Progenitor cell of endocrine pancreas (in vitro differentiated cells): ENCODE data around the gene DMPK. TPM values are rescaled to one million over a fixed set of nuclear protein-coding genes. Genes with fewer than 3 reads are reported as not detected.

Source experiments
- DNase-seq: peaks from one replicate; pipeline ENCODE4 v3.0.0; 2021; ENCODE audit warnings: low spot score; ENCODE audit not compliant: unreplicated experiment
- H3K27ac Mint-ChIP-seq: 2 replicates; pipeline ENCODE4 v1.8.0; 2021; ENCODE audit warnings: mild to moderate bottlenecking, moderate library complexity, mixed read lengths
- H3K27me3 Mint-ChIP-seq: 2 replicates; pipeline ENCODE4 v1.8.0; 2021; ENCODE audit warnings: mixed read lengths
- H3K36me3 Mint-ChIP-seq: 2 replicates; pipeline ENCODE4 v1.8.0; 2022; ENCODE audit warnings: mixed read lengths; ENCODE audit not compliant: insufficient read depth
- H3K4me1 Mint-ChIP-seq: 2 replicates; pipeline ENCODE4 v1.8.0; 2021; ENCODE audit warnings: low read depth, mixed read lengths
- H3K4me3 Mint-ChIP-seq: 2 replicates; pipeline ENCODE4 v1.8.0; 2021; ENCODE audit warnings: low read depth, mild to moderate bottlenecking, moderate library complexity, mixed read lengths
- H3K9me3 Mint-ChIP-seq: 2 replicates; pipeline ENCODE4 v1.8.0; 2021; ENCODE audit warnings: low read depth, mixed read lengths
- total RNA-seq: library from RNA; stranded (reverse); gene quantifications from 2 replicates; pipeline ENCODE4 v1.2.1, GENCODE V29; 2021
- TF ChIP-seq, protein P1 (sequence below): fragments of 200-600 bp; sonication (generic); IDR thresholded peaks from one replicate; pipeline ENCODE4 v1.5.0; 2021; ENCODE audit warnings: antibody characterized with exemption, mild to moderate bottlenecking; ENCODE audit not compliant: unreplicated experiment

The DMPK gene
- total RNA-seq, 1 donor from 2014 or later, result 122 TPM

DNA sequence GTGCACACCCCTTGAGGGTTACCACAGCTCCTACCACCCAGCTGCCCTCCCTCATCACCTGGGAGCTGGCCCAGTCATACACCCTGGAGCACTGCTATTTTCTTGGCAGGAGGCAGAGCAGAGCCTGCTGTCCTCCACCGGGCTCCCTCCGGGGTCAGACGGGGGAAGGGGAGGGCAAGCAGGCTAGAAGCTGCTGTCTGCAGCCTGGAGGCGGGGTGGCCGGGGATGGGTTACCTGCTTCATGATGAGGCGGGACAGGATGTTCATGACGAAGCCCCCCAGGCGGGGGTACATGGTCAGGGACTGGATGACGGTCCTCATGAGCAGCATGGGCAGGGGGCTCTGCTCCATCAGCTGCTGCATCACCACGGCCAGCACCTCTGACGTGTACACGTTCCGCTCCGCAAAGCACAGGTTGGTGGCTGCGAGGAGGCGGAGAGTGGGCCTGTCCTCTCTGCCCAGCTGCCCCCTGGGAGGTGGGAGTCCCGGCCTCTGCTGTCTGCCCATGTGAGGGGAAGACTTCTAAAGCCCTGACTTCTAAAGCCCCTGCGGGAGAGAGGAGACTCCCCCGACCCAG, 35.5 kb upstream of the DMPK start:
- H3K9me3 Mint-ChIP-seq, result no peaks in the 10 kb centered on the region
- H3K27ac Mint-ChIP-seq, result no peak overlapping the region
- peaks cover 3% of the 10 kb centered on the region for H3K27me3 Mint-ChIP-seq
- no peak for DNase-seq
- peaks cover 2% of the 10 kb centered on the region for H3K4me1 Mint-ChIP-seq
- H3K36me3 Mint-ChIP-seq, result peaks cover 3% of the 10 kb centered on the region
- TF ChIP-seq, protein P1, sequence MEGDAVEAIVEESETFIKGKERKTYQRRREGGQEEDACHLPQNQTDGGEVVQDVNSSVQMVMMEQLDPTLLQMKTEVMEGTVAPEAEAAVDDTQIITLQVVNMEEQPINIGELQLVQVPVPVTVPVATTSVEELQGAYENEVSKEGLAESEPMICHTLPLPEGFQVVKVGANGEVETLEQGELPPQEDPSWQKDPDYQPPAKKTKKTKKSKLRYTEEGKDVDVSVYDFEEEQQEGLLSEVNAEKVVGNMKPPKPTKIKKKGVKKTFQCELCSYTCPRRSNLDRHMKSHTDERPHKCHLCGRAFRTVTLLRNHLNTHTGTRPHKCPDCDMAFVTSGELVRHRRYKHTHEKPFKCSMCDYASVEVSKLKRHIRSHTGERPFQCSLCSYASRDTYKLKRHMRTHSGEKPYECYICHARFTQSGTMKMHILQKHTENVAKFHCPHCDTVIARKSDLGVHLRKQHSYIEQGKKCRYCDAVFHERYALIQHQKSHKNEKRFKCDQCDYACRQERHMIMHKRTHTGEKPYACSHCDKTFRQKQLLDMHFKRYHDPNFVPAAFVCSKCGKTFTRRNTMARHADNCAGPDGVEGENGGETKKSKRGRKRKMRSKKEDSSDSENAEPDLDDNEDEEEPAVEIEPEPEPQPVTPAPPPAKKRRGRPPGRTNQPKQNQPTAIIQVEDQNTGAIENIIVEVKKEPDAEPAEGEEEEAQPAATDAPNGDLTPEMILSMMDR, result no peak
- H3K4me3 Mint-ChIP-seq, result no peak overlapping the region

DNA sequence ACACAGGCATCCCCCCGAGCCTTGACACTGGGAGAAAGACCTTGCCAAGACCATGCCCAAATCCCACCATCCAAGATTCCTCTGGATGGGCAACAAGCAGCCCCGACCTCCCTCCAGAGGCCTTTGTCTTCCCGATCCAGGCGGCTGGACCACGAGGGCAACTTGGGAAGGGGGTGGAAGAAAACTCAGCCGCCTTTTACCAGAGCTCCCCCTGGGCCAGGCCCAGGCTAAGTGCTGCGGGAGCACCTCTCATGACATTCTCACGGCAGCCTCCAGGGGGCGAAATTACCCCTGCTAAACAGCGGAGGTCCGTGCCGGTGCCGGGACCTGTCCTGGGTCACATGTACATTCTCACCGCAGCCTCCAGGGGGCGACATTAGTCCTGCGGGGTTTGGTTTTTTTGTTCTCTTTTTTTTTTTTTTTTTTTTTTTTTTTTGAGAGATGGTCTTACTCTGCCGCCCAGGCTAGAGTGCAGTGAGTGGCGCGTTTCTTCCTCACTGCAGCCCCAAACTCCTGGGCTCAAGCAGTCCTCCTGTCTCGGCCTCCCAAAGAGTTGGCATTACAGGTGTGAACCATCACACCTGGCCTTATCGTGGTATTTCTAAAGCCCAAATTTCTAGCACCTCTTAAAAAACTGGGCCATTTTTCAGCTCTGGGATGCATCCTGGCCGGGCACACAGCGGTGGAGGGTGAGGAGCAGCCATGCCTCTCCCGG, 34.9 kb upstream of the DMPK start:
- H3K9me3 Mint-ChIP-seq, result no peaks in the 10 kb centered on the region
- peak overlapping the region; percentile 50 for H3K4me3 Mint-ChIP-seq
- peaks cover 3% of the 10 kb centered on the region for H3K27me3 Mint-ChIP-seq
- TF ChIP-seq, protein P1, result peak; percentile 95
- peaks cover 3% of the 10 kb centered on the region for H3K36me3 Mint-ChIP-seq
- H3K4me1 Mint-ChIP-seq, result peaks cover 2% of the 10 kb centered on the region
- H3K27ac Mint-ChIP-seq, result peak overlapping the region; percentile 82
- DNase-seq, result peak; percentile 96

DNA sequence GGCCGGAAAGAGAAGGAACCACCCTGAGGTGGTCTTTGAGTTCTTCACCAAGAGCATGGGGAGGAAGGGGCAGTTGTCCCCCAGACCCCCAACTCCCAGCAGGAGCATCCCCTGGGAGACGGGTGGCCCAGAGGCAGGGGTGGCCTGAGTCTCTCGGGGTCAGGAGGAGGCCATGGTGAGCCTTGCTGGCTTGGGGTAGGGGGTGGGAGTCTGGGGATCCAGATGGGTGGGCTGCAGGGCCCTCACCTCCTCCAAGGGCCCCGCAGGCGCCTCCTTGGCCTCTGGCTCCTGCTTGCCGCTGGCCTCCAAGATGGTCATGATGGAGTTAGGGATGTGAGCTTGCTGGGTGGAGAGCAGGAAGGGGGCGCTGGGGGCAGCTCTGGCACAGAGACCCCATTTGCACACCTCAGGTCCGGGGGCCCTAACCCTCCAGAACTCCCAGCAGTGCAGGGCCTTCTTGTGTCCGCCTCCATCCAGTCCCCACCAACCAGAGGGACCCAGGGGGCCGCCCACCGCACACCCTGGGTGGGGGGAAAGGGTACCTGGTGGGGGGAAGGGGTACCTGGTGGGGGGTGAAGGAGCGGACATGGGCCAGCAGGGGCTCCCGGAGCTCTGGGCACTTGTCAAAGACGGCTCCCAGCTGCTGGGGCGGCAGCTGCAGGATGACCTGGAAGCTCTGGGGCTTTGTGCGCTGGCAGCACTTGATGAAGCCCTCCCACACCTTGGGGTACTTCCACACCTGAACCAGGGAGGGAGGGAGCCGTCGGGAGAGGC, 34.1 kb upstream of the DMPK start:
- Mint-ChIP-seq H3K9me3 (no peaks in the 10 kb centered on the region), H3K36me3 (peaks cover 3% of the 10 kb centered on the region), H3K4me3 (peak overlapping the region; percentile 80), H3K4me1 (peaks cover 2% of the 10 kb centered on the region), H3K27ac (peak overlapping the region; percentile 82), H3K27me3 (peaks cover 3% of the 10 kb centered on the region)
- TF ChIP-seq, protein P1, result no peak
- DNase-seq, result no peak

DNA sequence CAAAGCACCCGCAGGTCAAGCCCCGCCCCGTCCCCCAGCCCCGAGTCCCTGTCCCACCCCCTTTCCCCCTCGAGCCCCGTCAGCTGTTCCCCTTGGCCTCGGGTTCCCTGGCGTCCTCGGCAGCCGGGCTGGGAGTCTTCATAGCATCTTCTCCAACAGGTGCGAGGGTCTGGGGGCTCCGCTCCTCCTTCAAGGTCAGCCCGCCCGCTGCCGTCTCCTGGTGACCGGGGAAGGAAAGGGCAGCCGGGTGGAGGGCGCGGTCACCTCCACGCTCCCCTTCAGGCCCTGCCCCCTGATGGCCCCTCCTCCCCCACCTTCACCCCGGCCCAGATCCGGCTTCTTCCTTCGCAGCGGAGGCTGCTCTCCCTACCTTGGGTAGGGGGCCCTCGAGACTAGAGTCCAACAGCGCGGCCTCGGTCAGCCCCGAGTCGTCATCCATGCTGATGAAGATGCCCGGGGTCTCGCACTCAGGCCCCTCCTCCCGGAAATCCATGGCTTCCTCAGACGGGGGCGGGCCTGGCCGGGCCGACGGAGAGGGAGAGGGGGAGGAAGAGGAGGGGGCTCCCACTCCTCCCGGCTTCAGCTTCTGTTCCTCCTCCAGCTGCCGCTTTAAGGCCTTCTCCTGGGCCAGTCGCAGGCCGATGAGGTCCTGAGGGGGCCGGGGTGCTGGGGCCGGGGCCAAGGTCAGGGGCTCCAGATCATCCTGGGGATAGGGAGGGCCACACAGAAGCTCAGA, 33.4 kb upstream of the DMPK start:
- Mint-ChIP-seq H3K4me3 (peak overlapping the region; percentile 80), H3K27ac (peak overlapping the region; percentile 91), H3K27me3 (peaks cover 3% of the 10 kb centered on the region), H3K4me1 (peaks cover 2% of the 10 kb centered on the region), H3K9me3 (no peaks in the 10 kb centered on the region), H3K36me3 (peaks cover 1% of the 10 kb centered on the region)
- DNase-seq, result peak; percentile 53
- TF ChIP-seq, protein P1, result no peak
